ENCODE measurements around the gene ZNF423.

Gene ZNF423

DNA sequence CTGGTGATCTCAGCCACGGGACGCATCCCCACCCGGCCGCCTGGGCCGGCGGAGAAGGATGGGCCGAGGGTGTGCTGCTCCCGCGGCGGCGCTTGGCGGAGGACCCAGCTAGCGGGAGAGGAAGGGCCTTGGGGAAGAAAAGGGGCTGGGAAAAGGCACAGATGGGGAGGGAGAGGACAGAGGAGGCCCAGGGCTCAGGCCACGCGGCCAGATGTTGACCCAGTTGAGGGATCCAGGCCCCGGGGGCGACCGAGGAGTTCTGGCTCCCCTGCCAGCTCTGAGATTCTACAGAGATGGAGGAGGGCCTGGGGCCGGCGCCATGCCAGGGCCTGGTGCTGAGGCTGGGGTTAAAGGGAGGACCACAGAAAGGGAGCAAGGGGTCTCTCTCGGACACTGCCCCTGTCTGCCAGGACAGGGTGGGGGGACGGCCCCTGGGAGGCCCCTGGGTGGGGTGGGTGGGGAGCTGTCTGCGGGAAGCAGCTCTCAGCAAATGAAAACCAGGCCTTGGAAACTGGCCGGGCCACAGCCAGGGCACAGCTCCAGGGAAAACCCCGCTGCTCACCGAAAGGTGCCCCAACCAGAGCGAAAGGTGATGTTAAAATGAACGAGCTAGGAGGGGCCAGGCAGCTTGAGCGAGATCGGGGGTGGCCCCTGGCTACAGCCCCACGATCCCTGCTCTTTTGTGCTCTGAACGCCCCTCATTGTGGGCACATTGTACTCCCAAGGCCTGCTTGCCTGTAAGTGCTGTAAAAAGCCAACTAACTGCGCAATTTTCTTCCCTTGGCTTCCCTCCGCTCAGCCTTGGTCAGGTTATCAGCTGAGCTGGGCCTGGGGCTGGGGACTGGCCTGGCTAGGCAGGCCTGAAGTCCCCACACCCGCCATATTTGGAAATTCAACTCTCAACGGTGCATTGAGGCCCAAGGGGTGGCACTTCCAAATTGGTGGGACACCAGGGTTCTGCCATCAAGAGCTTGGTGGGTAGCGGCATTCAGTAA is 191.4 kb downstream of the ZNF423 start:
- TF ChIP-seq, protein P1, sequence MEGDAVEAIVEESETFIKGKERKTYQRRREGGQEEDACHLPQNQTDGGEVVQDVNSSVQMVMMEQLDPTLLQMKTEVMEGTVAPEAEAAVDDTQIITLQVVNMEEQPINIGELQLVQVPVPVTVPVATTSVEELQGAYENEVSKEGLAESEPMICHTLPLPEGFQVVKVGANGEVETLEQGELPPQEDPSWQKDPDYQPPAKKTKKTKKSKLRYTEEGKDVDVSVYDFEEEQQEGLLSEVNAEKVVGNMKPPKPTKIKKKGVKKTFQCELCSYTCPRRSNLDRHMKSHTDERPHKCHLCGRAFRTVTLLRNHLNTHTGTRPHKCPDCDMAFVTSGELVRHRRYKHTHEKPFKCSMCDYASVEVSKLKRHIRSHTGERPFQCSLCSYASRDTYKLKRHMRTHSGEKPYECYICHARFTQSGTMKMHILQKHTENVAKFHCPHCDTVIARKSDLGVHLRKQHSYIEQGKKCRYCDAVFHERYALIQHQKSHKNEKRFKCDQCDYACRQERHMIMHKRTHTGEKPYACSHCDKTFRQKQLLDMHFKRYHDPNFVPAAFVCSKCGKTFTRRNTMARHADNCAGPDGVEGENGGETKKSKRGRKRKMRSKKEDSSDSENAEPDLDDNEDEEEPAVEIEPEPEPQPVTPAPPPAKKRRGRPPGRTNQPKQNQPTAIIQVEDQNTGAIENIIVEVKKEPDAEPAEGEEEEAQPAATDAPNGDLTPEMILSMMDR (IDR thresholded peaks at IDR 0.05; ENCODE audit: low read depth, low read length, missing control alignments): no peak
- no peak for DNase-seq (ENCODE audit: low read depth)
- no peak overlapping the region for H3K4me3 ChIP-seq (ENCODE audit: low read depth, low read length)

DNA sequence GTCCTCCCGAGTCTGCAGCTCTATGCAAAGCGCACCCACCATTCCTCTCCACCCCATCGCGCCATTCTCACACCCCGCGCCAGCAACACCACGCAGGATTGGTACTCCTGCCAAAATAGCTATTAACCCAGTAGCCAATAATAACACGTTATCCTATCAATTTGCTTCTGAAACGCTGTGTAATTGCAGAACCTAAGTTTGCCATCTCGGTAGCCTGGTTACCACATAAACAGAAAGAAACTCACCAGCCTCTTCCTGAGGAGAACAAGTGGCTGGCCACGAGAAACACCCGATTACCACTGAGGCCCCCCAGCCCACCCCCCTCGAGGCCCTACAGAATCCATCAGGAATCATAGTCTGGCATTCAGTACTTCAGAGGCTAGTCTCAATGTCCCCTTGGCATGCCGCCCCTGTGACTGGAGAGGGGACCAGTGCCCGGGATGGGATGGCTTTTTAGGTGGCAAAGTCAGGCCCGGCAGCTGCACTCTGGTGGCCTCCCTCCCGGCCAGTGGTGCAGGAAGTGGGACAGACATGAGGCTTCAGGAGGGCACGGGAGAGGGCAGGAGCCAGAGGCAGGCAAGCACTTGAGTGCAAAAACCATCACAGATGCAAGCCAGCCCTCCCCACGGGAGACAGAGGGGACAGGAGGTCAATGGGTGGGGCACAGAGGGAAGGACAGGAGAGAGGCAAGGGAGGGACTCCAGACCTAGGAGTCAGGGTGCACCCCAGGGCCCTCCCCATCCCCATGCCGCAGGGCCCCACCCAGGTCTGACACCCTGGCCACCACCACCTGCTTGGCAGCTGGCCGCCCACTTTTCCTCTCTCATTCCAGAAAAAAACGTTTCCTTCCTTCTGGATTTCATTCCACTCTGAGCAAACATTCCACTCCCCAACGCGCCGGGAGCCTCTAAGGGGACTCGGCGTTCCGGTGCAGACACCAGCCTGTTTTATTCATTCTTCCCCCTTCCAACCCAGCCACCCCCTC is 192.5 kb downstream of the ZNF423 start:
- no peak overlapping the region for H3K4me3 ChIP-seq (ENCODE audit: low read depth, low read length)

DNA sequence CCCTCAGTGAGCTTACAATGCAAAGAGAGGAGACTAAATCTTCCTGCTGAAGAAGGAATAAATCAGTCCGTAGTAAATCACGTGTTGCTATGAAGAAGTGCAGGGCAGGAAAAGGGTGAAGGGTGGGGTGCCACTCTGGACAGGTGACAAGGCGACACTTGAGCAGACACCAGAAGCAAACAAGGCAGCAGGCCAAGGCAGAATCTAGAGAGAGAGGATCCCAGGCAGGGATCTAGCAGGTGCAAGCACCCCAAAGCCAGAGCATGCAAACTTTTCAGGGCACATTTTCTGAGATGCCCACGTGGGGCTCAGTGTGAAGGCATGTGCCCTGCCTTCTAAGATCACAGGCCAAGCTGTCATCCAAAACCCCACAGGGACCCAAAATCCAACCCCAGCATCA is 193.3 kb downstream of the ZNF423 start:
- H3K4me3 ChIP-seq (ENCODE audit: low read depth, low read length): no peak overlapping the region
- TF ChIP-seq, protein P1 (IDR thresholded peaks at IDR 0.05; ENCODE audit: low read depth, low read length, missing control alignments): no peak
- DNase-seq (ENCODE audit: low read depth): no peak

More for the DNA sequence above, 192.5 kb downstream of the ZNF423 start:
- DNase-seq (ENCODE audit: low read depth): no peak
- TF ChIP-seq, protein P1 (IDR thresholded peaks at IDR 0.05; ENCODE audit: low read depth, low read length, missing control alignments): no peak

DNA sequence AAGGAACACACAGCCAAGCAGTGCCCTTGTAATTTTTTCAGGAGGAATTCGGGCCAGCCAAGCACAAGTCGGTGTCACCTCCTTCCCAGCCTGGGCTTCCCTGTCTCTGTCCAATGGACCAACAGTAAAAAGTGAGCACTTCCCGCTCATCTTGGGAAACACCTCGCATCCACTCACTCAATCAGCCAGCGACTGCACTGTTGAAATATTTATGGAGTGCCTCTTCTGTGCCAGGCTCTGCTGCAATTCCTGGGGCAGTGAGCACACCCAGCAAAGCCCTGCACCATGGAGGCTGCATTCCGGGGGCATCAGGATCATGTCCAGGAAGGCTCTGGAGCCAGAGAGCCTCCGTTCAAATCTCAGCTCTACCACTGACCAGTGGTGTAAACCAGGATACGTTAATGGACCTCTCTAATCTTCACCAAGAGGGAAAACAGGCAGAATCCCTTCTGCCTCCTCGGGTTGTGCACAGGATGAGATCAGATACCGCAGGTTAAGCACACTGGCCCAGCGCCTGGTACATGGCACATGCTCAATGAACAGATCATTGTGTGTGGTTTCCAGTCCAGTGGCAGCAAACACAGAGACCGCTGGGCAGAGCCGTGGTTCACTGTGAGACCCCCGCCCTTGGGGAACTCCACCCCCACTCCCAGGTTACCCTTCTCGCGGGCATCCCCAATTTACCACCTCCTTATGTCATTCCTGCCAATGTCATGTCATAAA is 194.3 kb downstream of the ZNF423 start:
- H3K4me3 ChIP-seq (ENCODE audit: low read depth, low read length): no peak overlapping the region
- DNase-seq (ENCODE audit: low read depth): no peak
- TF ChIP-seq, protein P1 (IDR thresholded peaks at IDR 0.05; ENCODE audit: low read depth, low read length, missing control alignments): no peak

DNA sequence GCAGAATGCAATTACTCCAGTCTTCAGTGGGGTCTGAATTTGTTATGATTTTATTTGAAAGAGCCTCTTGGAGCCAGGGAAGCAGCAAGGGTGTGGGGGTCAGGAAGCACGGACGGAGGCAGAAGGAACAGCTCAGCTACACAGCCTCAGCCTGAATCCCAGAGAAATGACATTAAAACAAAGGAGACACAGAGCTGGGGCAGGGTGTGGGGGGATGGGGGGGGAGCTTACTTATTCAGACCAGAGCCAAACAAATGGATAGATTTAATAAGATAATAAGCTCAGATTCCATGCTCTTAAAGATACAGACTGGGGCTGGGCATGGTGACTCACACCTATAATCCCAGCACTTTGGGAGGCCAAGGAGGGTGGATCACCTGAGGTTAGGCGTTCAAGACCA is 195.3 kb downstream of the ZNF423 start:
- H3K4me3 ChIP-seq (ENCODE audit: low read depth, low read length): no peak overlapping the region
- TF ChIP-seq, protein P1 (IDR thresholded peaks at IDR 0.05; ENCODE audit: low read depth, low read length, missing control alignments): no peak
- DNase-seq (ENCODE audit: low read depth): no peak

DNA sequence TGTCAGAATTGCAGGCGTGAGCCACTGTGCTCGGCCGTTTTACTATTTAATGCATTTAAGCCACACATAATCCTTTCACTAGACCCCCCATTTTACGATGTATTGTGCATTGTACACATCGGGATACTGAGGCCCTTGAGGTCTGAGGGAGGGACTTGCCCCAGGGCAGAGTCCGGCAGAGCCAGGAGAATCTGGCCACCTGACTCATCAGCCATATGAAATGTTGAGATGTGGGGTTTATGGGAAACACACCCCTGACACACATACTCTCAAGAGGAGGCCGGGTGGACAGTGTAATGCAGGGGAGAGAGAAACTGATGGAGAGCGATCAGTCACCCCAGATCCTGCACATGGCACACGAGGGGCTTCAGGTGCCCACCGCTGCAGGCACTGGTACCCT is 196.6 kb downstream of the ZNF423 start:
- TF ChIP-seq, protein P1 (IDR thresholded peaks at IDR 0.05; ENCODE audit: low read depth, low read length, missing control alignments): no peak
- no peak for DNase-seq (ENCODE audit: low read depth)
- H3K4me3 ChIP-seq (ENCODE audit: low read depth, low read length): no peak overlapping the region

All from GM12864 (cell line).